HepG2 (cell line): ENCODE measurements around the gene PFDN1. TPM values are rescaled to one million over a fixed set of nuclear protein-coding genes. Genes with fewer than 3 reads are reported as not detected.

ENCODE experiments used
- ATAC-seq: fragments of 200-7000 bp; cut with Tn5 transposase; 3 replicates; pipeline ENCODE4 v1.9.1; 2020; ENCODE audit warnings: mild to moderate bottlenecking, moderate library complexity
- BruUV-seq: library from RNA; stranded (reverse); fragments of 400-500 nt; replicated peaks from 2 replicates; lab custom pipeline; 2021; lab: Mats Ljungman, UMichigan
- CTCF ChIA-PET: fragments of 300-600 bp; formaldehyde crosslinking; extraction: SDS; loops from one replicate; lab custom pipeline; 2021; ENCODE audit warnings: low total read pairs, inconsistent platforms, low intra/inter-chr PET ratio; lab: Yijun Ruan, JAX
- POLR2A ChIA-PET: fragments of 350-600 bp; sonication (Branson Sonifier 250); formaldehyde crosslinking; loops from one replicate; lab custom pipeline; 2020; ENCODE audit warnings: antibody characterized with exemption, inconsistent platforms; lab: Yijun Ruan, JAX
- DNase-seq: peaks from one replicate; pipeline ENCODE4 v3.0.0-alpha.2; 2015; ENCODE audit warnings: low spot score
- FAIRE-seq: peaks from 3 replicates; lab custom pipeline; 2011; peaks lifted over from hg19 to GRCh38; lab: Jason Lieb, UNC
- H2AFZ ChIP-seq: one replicate; pipeline ENCODE4 v1.6.1; 2011; ENCODE audit warnings: low read length, inconsistent platforms
- H3K27ac ChIP-seq: fragments of 300-600 bp; 3 replicates; pipeline ENCODE4 v1.8.0; 2011; ENCODE audit warnings: mixed run types, mild to moderate bottlenecking, mixed read lengths, low read length, inconsistent platforms; ENCODE audit not compliant: insufficient read depth; ENCODE audit errors: extremely low read length
- H3K27me3 ChIP-seq, 2 experiments: fragments of 200-600 bp in 1 of 2; 2 replicates in 1 of 2; 3 replicates in 1 of 2; pipeline versions ENCODE4 v1.6.0 to v1.8.0; 2011; ENCODE audit warnings: low read length in 2 of 2, mild to moderate bottlenecking in 2 of 2, moderate library complexity in 2 of 2, inconsistent platforms in 1 of 2; ENCODE audit not compliant: insufficient read depth in 2 of 2, control insufficient read depth in 1 of 2
- H3K36me3 ChIP-seq, 2 experiments: fragments of 200-600 bp in 1 of 2; replicated peaks in 1 of 2; 2 replicates in 1 of 2; 3 replicates in 1 of 2; pipeline versions ENCODE4 v1.5.1 to v1.8.0; 2011; ENCODE audit warnings: low read length in 2 of 2, inconsistent platforms in 1 of 2; ENCODE audit not compliant: insufficient read depth in 2 of 2, control insufficient read depth in 1 of 2
- H3K4me1 ChIP-seq: 2 replicates; pipeline ENCODE4 v1.5.1; 2012; ENCODE audit warnings: low read length, inconsistent platforms; ENCODE audit not compliant: insufficient read depth
- H3K4me2 ChIP-seq: 2 replicates; pipeline ENCODE4 v1.6.0; 2011; ENCODE audit warnings: low read depth, low read length, inconsistent platforms
- H3K4me3 ChIP-seq, 3 experiments: fragments of 200-600 bp in 1 of 3; sonication (generic), shearing (Covaris generic) in 1 of 3; replicated peaks in 1 of 3; 2 replicates each; pipeline ENCODE4 v1.5.1; 2011 to 2016; ENCODE audit warnings: low read length in 3 of 3, inconsistent platforms in 2 of 3, low read depth in 2 of 3, mild to moderate bottlenecking in 2 of 3, control low read depth in 1 of 3, mixed read lengths in 1 of 3; ENCODE audit not compliant: insufficient read depth in 1 of 3
- H3K79me2 ChIP-seq: one replicate; pipeline ENCODE4 v1.6.1; 2011; ENCODE audit warnings: low read length, inconsistent platforms; ENCODE audit not compliant: insufficient read depth
- H3K9ac ChIP-seq: 2 replicates; pipeline ENCODE4 v1.6.0; 2011; ENCODE audit warnings: mild to moderate bottlenecking, low read depth, low read length, inconsistent platforms; ENCODE audit not compliant: insufficient read depth
- H3K9me3 ChIP-seq: 2 replicates; pipeline ENCODE4 v1.5.1; 2012; ENCODE audit warnings: mild to moderate bottlenecking, low read length
- H4K20me1 ChIP-seq: 2 replicates; pipeline ENCODE4 v1.6.0; 2011; ENCODE audit warnings: inconsistent platforms, mild to moderate bottlenecking, low read length, moderate library complexity; ENCODE audit not compliant: insufficient read depth
- ELF3 ChIP-seq: IDR thresholded peaks from 2 replicates; pipeline ENCODE4 v1.6.1; 2016; ENCODE audit warnings: missing genetic modification reagents, missing compliant biosample characterization
- MBD4 ChIP-seq: IDR thresholded peaks from 2 replicates; pipeline ENCODE4 v1.6.1; 2012; ENCODE audit warnings: low read length, inconsistent platforms, borderline replicate concordance
- NR1H2 ChIP-seq: sonication (generic); formaldehyde crosslinking; IDR thresholded peaks from 2 replicates; pipeline ENCODE4 v1.8.1; 2022; ENCODE audit warnings: low read depth, missing genetic modification reagents, borderline replicate concordance
- SATB2 ChIP-seq: sonication (generic); formaldehyde crosslinking; IDR thresholded peaks from 2 replicates; pipeline ENCODE4 v1.5.0; 2020; ENCODE audit warnings: missing genetic modification reagents
- SMYD3 ChIP-seq: sonication (generic); formaldehyde crosslinking; IDR thresholded peaks from 2 replicates; pipeline ENCODE4 v1.8.1; 2023; ENCODE audit warnings: mild to moderate bottlenecking, missing genetic modification reagents
- ZBTB3 ChIP-seq: sonication (generic); formaldehyde crosslinking; IDR thresholded peaks from 2 replicates; pipeline ENCODE4 v1.4.0; 2020; ENCODE audit warnings: low read depth, mild to moderate bottlenecking, moderate library complexity, missing genetic modification reagents, borderline replicate concordance
- ZFAT ChIP-seq: sonication (generic); formaldehyde crosslinking; conservative IDR thresholded peaks from 2 replicates; pipeline ENCODE4 v1.8.1; 2023; ENCODE audit warnings: missing genetic modification reagents, inconsistent platforms
- ZNF761 ChIP-seq: sonication (generic); formaldehyde crosslinking; conservative IDR thresholded peaks from 2 replicates; pipeline ENCODE4 v1.4.0; 2020; ENCODE audit warnings: mild to moderate bottlenecking, missing genetic modification reagents
- ZNF776 ChIP-seq: sonication (generic); formaldehyde crosslinking; IDR thresholded peaks from 2 replicates; pipeline ENCODE4 v1.4.0; 2020; ENCODE audit warnings: mild to moderate bottlenecking, missing genetic modification reagents
- ZSCAN30 ChIP-seq: sonication (generic); formaldehyde crosslinking; IDR thresholded peaks from 2 replicates; pipeline ENCODE4 v1.5.0; 2020; ENCODE audit warnings: mild to moderate bottlenecking, missing genetic modification reagents
- WGBS: methylation state at CpG from one replicate; pipeline ENCODE4 v1.1.6; 2017; ENCODE audit warnings: low lambda C conversion rate; 5-methylcytosine and 5-hydroxymethylcytosine counted together
- in situ Hi-C: cut with HindIII; loops from 2 replicates; pipeline ENCODE4 v1.10.0; 2017; ENCODE audit warnings: low pct_unique_long_range_greater_than_20kb; ENCODE audit not compliant: extremely low pct_ligation_motif_present
- intact Hi-C: fragments of 100-400 bp; cut with micrococcal nuclease; formaldehyde crosslinking; loops from one replicate; pipeline ENCODE4 v1.10.0; 2022; ENCODE audit not compliant: unreplicated experiment
- polyA plus RNA-seq, 8 experiments: library from polyadenylated mRNA; depleted of rRNA in 3 of 8; stranded (reverse) in 7 of 8; unstranded in 1 of 8; fragments of >200 nt; fragmentation: Illumina TruSeq in 4 of 8; extraction: Trizol in 4 of 8; gene quantifications; 2 replicates each; pipeline versions ENCODE4 v1.2.1 to v1.2.3, GENCODE V29; 2011 to 2016; ENCODE audit warnings: low read depth in 4 of 8, missing spikeins in 1 of 8, mixed read lengths in 1 of 8; ENCODE audit not compliant: insufficient read depth in 1 of 8
- total RNA-seq, 5 experiments: library from RNA; depleted of rRNA; stranded (reverse); fragments of >200 nt; fragmentation: Illumina TruSeq; extraction: Trizol; gene quantifications; 2 replicates each; pipeline ENCODE4 v1.2.3, GENCODE V29; 2016; ENCODE audit warnings: low read depth in 1 of 5
- TF ChIP-seq, protein P1 (sequence below): sonication (generic); formaldehyde crosslinking; IDR thresholded peaks from 2 replicates; pipeline ENCODE4 v1.5.0; 2020; ENCODE audit warnings: mild to moderate bottlenecking, low read depth, missing genetic modification reagents, borderline replicate concordance

Gene PFDN1
- total and polyA plus RNA-seq, 2 of the 13 experiments (the other 11 are each of a cell fraction or from before 2014, with no cell fraction given): 67.2 to 70.8 TPM

DNA sequence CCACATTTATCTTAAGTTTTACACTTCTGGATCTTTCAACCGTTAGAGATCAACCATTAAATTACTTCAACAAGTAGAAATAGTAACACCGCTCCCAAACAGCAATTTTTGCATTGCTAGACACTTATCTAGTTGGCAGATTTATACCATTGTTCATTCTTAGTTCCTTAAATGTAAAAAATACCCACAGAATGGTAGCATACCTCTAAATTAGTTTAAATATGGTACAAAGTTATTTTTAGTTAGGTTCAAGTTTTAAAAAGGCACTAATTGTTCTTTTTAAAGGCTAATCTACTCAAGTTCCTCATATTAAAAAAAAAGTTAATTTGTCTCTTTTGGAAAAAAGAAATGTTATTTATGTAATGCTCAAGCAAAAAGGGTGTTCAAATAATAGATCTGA is 8.1 kb downstream of the PFDN1 start:
- no peak for DNase-seq
- H2AFZ ChIP-seq: no peak overlapping the region
- ATAC-seq: no peak
- H3K4me3 ChIP-seq: no peak overlapping the region; a peak in 1 of 6 replicates
- TF ChIP-seq SATB2 (no peak), NR1H2 (CRISPR knock-in tag) (no peak), ZNF776 (CRISPR knock-in tag) (no peak), ZNF761 (CRISPR knock-in tag) (no peak), ZFAT (no peak), MBD4 (no peak), SMYD3 (no peak), ZSCAN30 (no peak)
- TF ChIP-seq, protein P1, sequence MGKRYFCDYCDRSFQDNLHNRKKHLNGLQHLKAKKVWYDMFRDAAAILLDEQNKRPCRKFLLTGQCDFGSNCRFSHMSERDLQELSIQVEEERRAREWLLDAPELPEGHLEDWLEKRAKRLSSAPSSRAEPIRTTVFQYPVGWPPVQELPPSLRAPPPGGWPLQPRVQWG (CRISPR knock-in tag): no peak
- TF ChIP-seq, all 625 proteins: peak for 0
- Histone ChIP-seq H3K4me2 (peak overlapping the region; percentile 65), H3K9me3 (no peaks in the 10 kb centered on the region), H4K20me1 (peaks cover 2% of the 10 kb centered on the region; the same call in 1 of the 2 replicates), H3K4me1 (peaks cover 92% of the 10 kb centered on the region), H3K27me3 (no peaks in the 10 kb centered on the region; a peak in 1 of 5 replicates), H3K9ac (0 out of 2 replicates have a peak overlapping the region, but pooled peaks have one; percentile 72), H3K36me3 (0 out of 5 replicates have a peak, but pooled peaks cover 0 to 1% of the 10 kb centered on the region in 2 experiments), H3K79me2 (peaks cover 92% of the 10 kb centered on the region), H3K27ac (peak overlapping the region; percentile 87)
- no peak for FAIRE-seq
- POLR2A ChIA-PET: no interaction called here
- BruUV-seq: no TSS peak
- in situ Hi-C loops: no loop called here
- intact Hi-C loops: loop anchor here (5.0 kb wide), 1 partner anchor 53 kb away; the partner anchor contains the start of gene HBEGF
- CTCF ChIA-PET: no interaction called here
- 91% methylated on average over 2 of the region's 2 CpGs for WGBS

DNA sequence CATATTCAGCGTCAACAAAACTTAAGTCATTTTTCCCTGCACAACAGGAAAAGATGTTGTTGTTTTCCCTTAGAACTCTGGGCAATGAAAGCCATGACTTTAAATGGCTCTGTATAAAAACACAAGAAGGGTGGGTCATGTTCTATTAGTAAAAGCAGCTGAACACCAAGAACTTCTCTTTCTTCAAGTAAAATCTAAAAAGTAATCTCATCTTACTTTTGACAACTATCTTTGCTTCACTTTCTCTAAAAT is 9.1 kb downstream of the PFDN1 start:
- Histone ChIP-seq H3K27ac (peak overlapping the region; percentile 87), H4K20me1 (peaks cover 2% of the 10 kb centered on the region; the same call in 1 of the 2 replicates), H3K9me3 (no peaks in the 10 kb centered on the region), H3K27me3 (no peaks in the 10 kb centered on the region; a peak in 1 of 5 replicates), H3K4me3 (peak overlapping the region in 2 of 3 experiments; percentile 23 to 44; a peak in 3 of 6 replicates), H3K36me3 (no peaks in the 10 kb centered on the region), H3K4me2 (peak overlapping the region; percentile 65), H3K4me1 (peaks cover 93% of the 10 kb centered on the region), H3K9ac (peak overlapping the region; percentile 72), H3K79me2 (peaks cover 95% of the 10 kb centered on the region), H2AFZ (no peak overlapping the region)
- no peak for DNase-seq
- 46% methylated on average over 1 of the region's 1 CpG for WGBS
- FAIRE-seq: no peak
- no TSS peak for BruUV-seq
- no peak for TF ChIP-seq ZBTB3 (CRISPR knock-in tag)
- no peak for TF ChIP-seq ELF3 (CRISPR knock-in tag)
- intact Hi-C loops (loop anchor here (5.0 kb wide), 1 partner anchor 54 kb away; the partner anchor contains the start of gene HBEGF), in situ Hi-C loops (no loop called here)
- CTCF ChIA-PET: no interaction called here
- POLR2A ChIA-PET: no interaction called here
- ATAC-seq: no peak
